GM18526 (cell line): ENCODE data around the gene SCNM1.
A peak's percentile ranks its signal among the peaks of the same experiment; 100 is the strongest.

Experiments used
- POLR2A ChIP-seq: IDR thresholded peaks from 3 replicates; pipeline ENCODE4 v1.6.1; 2011; ENCODE audit not compliant: insufficient read length; ENCODE audit errors: extremely low read depth

The SCNM1 gene

DNA sequence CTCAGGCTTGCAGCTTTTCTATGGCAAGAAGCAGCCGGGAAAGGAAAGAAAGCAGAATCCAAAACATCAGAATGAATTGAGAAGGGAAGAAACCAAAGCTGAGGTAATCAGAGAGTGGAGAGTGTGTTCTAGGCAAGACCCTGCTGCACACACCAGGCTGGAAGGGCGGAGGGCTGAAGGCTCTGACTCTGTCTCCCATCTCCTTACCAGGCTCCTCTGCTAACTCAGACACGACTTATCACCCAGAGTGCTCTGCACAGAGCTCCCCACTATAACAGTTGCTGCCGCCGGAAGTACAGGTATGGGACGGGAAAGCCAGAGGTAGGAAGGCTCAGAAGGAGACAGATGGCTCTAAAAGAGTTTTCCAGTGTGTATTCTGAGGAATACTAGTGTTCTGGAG is 1.2 kb downstream of the SCNM1 start:
- TF ChIP-seq POLR2A, result no peak

GRCh38 chr1:151171190-151171589 is 5.2 kb downstream of the SCNM1 start:
- no peak for TF ChIP-seq POLR2A

DNA sequence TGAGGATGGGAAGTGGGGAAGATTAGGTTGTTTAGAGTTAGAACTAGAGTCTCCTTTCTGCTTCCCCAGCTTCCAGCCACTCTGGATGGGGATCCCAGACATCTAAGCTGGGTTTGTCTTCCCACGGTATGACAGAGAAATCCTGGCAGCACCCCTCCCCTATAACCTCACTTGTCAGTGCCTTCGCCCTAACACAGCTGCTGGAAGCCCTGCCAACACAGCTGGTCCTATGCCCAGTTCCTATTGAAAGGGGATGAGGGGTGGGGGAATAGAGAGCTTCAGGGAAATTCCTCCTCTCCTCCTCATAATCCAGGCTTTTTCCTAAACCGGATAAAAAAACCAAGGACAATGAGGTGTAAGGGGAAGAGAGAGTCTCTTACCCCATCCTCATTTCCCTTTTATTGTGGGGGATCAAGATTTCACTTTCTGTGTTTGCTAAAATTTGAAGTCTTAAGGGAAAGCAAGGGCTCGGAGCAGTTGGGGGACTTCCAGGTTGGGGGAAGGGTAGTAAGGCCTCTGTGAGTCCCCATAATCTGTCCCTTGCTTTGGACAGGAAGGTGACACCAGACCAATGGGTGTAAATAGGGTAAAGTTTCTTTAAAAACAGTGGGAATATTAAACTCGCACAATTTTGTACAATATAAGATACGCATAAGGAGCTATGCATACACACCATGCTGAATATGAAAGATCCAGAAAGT is 9.2 kb downstream of the SCNM1 start:
- TF ChIP-seq POLR2A, result no peak

DNA sequence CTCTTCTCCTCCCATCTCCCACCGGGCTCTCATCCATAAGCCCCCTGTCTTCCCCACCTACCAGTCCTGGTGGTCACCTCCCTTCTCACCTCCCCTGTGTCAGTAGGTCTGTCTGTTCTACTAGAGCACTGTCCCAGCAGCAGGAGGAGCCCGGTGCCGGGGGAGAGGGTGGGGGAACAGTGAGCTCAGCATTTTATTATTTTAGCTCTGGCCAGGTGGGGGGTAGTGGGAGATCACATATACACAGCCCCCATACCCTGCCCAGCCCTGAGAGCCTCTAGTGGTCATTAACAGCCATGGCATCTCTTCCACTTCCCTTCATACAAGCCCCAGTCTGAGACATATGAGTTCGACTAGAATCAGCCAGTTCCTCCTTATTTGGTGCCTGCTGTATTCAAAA is 9.9 kb downstream of the SCNM1 start, which contains the start of gene TMOD4:
TSS of gene TMOD4 (minus strand) at position 119 of the 400 bp plus-strand sequence. CDS start 1,106 bp downstream, outside the sequence.
- TF ChIP-seq POLR2A, result no peak

DNA sequence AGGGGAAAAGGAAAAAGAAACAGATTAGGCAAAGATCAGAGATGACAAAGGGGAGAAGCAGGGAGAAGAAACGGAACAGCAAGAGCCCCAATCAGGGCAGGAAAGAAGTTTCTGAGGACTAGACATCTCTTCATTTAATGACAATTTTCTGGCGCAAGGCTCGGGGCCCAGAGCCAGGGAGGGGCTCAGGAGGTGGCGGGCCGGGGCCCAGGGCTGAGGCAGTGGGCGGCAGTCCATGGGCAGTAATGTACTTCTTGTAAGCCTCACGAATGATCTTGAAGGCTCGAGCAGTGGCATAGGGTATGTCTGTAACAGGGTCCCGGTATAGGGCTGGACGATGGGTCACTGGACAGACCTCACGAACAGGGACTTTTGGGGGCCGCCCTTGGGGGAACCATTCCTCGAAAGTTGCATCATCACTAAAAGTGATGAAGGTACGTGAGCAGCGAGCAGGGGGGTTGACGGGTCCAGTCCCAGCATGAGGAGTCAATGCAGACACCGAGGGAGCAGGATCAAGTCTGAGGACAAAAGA is 10.6 kb downstream of the SCNM1 start:
- TF ChIP-seq POLR2A, result no peak

- no peak for TF ChIP-seq POLR2A
Measured at GRCh38 chr1:151184211-151184610, 18.3 kb downstream of the SCNM1 start.

GRCh38 chr1:151187205-151187604 is 21.3 kb downstream of the SCNM1 start:
- TF ChIP-seq POLR2A, result no peak

DNA sequence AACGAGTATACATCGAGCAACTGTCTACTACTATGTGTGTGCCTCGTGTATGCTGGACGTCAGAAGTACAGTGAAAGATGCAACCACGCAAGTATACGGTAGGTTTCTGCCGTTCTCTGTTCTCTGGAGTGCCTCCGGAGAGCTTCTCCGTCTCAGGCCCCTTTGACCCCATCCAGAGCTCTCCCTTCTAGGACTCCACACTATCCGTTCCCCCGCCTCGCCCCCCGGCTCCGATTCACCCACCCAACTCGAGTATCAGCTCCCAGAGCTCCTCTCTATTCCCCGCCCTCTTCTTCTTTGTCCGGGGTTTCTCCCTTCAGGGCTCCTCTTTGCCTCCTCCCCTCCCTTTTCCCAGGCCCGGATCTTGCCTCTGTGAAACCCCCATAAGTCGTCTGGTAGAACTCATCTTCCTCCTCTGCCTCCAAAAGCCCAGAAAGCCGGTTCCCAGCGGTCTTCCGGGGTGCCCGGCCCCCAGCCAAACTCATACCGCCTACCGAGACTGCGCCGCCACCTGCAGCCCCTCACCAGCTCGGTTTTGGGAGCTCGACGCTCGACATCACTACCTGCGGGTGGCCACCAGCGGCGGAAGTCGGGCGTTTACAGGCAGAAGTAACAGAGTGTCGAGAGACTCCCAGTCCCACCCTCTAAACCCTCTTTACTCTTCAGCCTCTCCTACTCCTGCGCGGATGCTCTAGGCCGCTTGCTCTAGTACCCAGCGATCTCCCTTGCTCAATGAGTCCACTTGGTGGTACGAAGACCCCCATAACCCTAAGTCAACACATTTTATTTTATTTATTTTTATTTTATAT is 23.9 kb downstream of the SCNM1 start, which contains the start of gene VPS72:
TSS of gene VPS72 (minus strand) at position 561 of the 809 bp plus-strand sequence. CDS start at position 485, 76 bp downstream.
- peak; percentile 75 for TF ChIP-seq POLR2A

GRCh38 chr1:151192047-151192446 is 26.1 kb downstream of the SCNM1 start:
- TF ChIP-seq POLR2A, result no peak

- TF ChIP-seq POLR2A, result no peak
Measured at GRCh38 chr1:151193304-151193703, 27.4 kb downstream of the SCNM1 start.

- TF ChIP-seq POLR2A, result no peak
Measured at GRCh38 chr1:151193856-151194255, 27.9 kb downstream of the SCNM1 start.

GRCh38 chr1:151196292-151196800 is 30.4 kb downstream of the SCNM1 start:
- TF ChIP-seq POLR2A, result no peak

DNA sequence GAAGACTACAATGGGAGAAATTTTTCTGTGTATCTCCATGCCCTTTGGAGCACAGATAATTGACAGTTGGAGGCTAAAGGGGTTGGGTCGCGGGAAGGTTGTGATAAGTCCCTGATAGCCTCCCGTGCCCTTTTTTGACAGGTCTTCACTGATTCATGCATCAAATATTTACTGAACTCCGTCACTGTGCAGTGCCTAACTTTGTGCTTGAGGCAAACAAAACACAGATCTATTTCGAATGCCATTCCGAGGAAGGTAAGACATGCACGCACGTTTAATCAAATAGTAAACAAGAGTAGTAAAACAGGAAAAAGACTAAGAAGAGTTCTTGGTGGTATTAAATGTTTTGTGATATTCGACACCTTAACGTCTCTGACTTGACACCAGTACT is 31.9 kb downstream of the SCNM1 start:
- TF ChIP-seq POLR2A, result no peak

DNA sequence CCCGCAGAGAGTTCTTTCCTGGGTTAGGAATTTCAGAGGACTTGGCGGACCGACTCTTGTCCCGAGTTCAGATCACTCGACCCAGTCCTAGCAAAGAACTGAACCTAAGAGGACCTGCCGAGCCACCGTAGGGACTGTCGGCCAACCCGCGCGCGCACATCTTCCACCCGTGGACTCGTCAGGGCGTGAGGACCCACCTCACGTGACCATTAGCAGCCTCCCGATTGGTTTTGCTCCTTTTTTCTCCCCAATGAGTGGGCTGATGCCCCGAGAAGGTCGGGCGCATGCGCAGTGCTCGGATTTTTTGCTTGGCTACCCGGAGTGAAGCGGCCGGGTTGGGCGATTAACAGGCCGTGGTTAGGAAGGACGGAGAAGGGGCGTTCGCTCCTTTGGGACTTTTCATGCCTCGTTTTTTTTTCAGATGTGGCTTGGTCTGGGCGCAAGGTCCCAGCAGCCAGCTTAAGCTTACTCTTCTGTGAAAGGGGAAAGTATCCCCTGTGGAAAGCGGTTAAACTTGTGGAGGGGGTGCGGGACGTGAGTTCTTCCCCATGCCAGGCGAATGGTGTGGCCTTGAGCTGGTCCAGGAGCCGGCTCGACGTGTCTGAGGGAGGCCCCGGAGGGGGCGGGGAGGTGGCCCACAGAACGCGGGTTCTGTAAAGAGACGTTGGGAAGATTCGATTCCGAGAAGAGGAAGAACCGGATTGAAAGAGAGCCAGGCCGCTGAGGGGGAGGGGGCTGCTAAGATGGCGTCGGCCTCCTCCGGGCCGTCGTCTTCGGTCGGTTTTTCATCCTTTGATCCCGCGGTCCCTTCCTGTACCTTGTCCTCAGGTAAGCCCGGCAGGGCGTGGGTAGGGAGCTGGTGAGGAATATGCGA is 32.5 kb downstream of the SCNM1 start, which contains the start of gene PIP5K1A:
TSS of gene PIP5K1A (plus strand) at position 299 of the 874 bp plus-strand sequence. CDS start at position 744, 445 bp downstream.
- peak; percentile 76 for TF ChIP-seq POLR2A
